ENCODE results near the gene EMC10. TPM values are rescaled to one million over a fixed set of nuclear protein-coding genes. Genes with fewer than 3 reads are reported as not detected.
A peak's percentile ranks its signal among the peaks of the same experiment; 100 is the strongest.

The EMC10 gene
- total RNA-seq, 1 experiment from 2014 or later = 36.9 TPM

DNA sequence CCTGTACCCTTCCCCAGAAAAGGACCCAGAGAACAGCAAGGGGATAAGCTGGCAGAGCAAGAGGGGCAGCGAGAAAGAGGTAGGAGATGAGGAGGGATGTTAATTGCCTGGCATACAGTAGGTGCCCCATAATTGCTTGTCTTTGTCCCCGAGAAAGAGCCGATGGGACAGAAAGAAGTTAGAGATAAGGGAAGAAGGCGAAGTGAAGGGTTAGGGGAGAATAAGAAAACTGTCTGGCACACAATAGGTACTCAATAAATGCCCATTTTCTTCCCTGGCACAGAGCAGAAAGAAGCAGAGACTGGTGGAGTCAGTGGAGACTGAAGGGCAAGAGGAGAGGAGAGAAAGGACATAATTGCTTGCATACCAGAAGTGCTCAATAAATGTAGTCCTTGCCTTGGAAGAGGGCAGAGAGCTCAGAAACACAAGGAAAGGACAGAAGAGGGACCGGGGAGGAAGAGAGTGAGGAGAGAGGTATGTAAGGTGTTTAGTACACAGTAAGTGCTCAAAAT is 18.8 kb downstream of the EMC10 start:
- no peak for DNase-seq (ENCODE audit: low read depth)

DNA sequence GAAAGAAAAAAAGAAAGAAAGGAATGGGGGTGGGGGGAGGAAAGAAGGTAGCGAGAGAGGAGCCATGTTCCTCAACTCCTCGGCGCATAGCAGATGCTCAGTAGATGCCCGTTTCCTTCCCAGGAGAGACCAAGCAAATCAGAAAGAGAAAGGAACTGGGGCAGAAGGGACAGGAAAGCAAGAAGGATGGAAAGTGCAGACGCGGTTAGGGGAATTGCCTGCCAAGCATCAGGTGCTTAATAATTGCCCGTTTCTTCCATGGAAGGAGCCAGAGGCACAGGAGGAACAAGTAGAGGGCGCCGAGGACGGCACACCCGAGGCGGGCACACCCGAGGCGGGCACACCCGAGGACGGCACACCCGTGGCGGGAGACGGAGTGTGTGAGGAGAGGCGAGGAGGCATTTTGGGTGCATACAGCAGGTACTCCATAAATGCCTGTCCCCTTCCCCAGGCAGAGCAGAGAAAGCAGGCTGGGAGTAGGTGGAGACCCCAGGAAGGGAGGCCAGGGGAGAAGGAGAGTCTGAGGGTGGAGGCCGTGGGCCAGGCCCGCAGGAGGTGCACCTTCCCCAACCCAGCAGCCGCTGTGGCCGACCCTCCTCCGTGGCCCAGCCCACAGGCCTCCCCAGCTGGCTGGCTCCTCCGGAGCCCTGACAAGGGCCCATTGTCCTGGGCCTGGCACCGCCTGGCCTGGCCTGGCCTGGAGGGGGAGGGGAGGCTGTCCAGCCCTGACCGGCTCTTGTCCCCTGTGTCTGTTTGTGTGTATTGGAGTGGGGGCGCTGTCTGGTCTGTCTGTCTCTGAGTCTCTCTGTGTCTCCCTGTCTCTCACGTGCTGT is 20.1 kb downstream of the EMC10 start:
- peak; percentile 33 for DNase-seq (ENCODE audit: low read depth)

- DNase-seq (ENCODE audit: low read depth) = no peak
Observed at GRCh38 chr19:50497022-50497405, 20.7 kb downstream of the EMC10 start.

GRCh38 chr19:50498219-50499056 is 22.1 kb downstream of the EMC10 start:
- DNase-seq (ENCODE audit: low read depth) = no peak

DNA sequence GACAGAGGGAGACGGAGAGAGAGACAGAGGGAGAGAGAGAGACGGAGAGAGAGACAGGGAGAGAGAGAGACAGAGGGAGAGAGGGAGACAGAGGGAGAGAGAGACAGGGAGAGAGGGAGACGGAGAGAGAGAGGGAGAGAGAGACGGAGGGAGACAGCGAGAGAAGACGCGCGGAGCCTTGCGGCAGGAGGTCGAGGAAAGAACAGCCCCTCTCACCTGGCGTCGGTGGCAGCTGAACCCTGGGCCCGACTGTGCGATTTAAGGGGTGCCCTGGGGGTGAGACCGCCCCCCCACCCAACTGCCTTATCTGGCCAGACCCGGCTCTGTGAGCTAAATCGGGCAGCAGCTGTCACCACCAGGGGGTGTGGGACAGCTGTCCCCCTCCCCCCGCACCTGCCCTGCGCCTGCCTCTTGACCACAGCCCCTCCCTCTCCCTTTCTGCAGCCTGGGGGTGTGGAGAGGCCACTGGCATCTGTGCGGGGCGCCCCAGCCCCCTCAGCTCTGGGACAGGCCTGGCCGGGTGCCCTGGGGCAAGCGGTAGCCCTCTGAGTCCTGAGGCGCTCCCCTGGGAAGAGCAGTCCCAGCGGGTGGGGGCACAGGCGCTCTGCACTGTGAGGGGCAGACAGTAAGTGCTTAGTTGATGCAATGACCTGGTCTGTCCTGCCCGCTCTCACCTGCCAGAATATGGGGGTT is 23.9 kb downstream of the EMC10 start:
- DNase-seq (ENCODE audit: low read depth) = no peak

GRCh38 chr19:50500753-50501151 is 24.4 kb downstream of the EMC10 start:
- no peak for DNase-seq (ENCODE audit: low read depth)

GRCh38 chr19:50501186-50501567 is 24.9 kb downstream of the EMC10 start:
- DNase-seq (ENCODE audit: low read depth) = no peak

- no peak for DNase-seq (ENCODE audit: low read depth)
Observed at GRCh38 chr19:50501568-50502475, 25.5 kb downstream of the EMC10 start.

DNA sequence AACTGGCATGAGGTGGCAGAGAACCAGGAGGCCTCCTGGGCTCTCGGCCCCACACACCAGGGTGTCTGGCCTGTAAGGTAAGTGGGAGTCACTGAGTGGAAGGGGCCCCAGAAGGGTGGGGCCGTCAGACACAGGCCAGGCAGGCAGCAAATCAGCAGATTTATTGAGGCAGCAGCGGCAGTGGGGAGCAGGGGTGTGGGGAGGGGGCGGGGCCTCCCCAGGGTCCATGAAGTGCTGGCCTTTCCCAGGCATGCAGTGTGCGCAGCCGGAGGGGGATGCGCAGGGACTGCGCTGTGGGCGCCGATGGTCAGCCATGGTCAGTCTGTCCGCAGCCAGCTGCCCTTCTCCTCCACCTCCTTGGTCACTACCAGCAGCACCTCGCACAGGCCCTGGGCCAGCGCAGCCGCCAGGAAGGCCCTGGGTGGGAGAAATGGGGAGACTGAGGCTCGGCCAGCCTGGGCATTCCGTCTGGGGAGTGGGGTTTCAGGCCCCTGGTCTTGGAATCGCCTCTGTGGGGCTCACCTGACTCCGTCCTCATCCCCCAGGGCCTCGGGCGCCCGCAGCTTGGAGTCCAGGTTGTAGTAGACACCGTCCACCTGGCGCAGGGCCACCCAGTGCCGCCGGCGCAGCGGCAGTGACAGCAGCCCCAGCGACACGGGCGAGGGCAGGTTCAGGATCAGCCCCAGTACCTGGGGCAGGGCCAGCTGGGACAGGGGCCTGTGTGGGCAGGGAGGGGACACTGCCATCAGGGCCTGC is 29.7 kb downstream of the EMC10 start:
- no peak for DNase-seq (ENCODE audit: low read depth)

DNA sequence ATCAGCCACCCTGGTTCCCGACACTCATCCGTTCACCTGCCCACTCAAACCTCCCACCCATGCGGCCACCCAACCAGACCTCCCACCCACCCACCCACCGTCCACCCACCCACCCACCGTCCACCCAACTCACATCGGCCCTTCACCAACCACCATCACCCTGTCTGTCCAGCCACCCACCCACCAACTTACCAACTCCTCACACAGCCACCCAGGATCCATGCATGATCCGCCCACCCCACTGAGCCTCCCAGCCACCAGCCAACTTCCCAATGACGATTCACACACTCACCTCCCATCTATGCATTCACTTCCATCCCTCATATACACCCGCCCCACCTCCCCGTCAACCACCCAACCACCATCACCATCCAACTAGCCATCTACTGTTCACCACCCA is 30.4 kb downstream of the EMC10 start:
- DNase-seq (ENCODE audit: low read depth) = no peak

DNA sequence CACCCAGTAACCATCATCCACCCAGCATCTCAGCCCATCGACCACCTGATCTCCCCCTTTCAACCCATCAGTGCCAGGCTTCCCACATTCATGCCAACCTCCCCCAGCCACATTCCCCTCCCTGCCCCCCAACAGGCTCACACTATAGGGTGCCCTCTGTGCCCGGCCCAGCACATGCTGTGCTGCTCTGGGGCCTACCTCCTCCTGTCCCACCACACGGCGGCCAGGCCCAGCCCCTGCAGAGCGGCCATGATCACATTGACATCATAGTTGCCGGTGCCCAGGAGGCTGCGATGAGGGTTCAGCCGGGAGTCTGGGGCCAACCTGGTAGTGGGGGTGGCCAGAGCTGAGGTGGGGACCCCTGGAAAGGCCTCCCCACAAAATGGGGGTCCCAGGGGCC is 31.1 kb downstream of the EMC10 start:
- no peak for DNase-seq (ENCODE audit: low read depth)

GRCh38 chr19:50508843-50509190 is 32.5 kb downstream of the EMC10 start:
- no peak for DNase-seq (ENCODE audit: low read depth)

DNA sequence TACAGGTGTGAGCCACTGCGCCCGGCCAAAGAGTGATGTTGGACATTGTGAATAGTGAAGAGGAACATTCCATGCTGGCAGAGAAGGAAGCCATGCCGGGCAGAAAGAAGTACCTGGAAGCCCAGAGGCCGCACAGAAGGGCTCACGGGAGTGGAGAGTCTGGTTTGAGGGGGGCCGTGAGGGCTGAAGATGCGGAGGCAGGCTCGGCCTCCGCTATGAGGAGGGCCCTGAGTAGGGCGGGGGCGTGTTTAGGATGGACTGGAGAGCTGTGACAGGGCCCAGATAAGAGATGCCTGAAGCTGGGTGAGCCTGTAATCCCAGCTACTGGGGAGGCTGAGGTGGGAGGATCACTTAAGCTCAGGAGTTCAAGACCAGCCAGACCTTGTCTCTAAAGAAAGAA is 33.1 kb downstream of the EMC10 start:
- DNase-seq (ENCODE audit: low read depth) = no peak

- DNase-seq (ENCODE audit: low read depth) = no peak
Observed at GRCh38 chr19:50510121-50510670, 33.9 kb downstream of the EMC10 start.

- no peak for DNase-seq (ENCODE audit: low read depth)
Observed at GRCh38 chr19:50510700-50511068, 34.4 kb downstream of the EMC10 start.

- DNase-seq (ENCODE audit: low read depth) = peak; percentile 99
Observed at GRCh38 chr19:50511069-50511822, 34.9 kb downstream of the EMC10 start, which contains the start of gene JOSD2. Gene JOSD2 (minus strand): TSS chr19:50511191. CDS start chr19:50510431, 760 bp downstream.

- no peak for DNase-seq (ENCODE audit: low read depth)
Observed at GRCh38 chr19:50512112-50512998, 36.0 kb downstream of the EMC10 start.

GRCh38 chr19:50512999-50513745 is 36.9 kb downstream of the EMC10 start:
- DNase-seq (ENCODE audit: low read depth) = no peak

All from RPMI7951 (cell line).